OCI-LY1 (cell line): Measurements from ENCODE around the gene AAR2.

ENCODE experiments used
- H2AFZ ChIP-seq: fragments of 200-600 bp; sonication (generic), shearing (Covaris generic); 2 replicates; pipeline ENCODE4 v1.6.0; 2014; ENCODE audit warnings: antibody characterized with exemption, mild to moderate bottlenecking, low read length
- H3F3A ChIP-seq: fragments of 200-600 bp; sonication (generic), shearing (Covaris generic); 2 replicates; pipeline ENCODE4 v1.6.0; 2014; ENCODE audit warnings: mild to moderate bottlenecking, antibody characterized with exemption, low read length, moderate library complexity; ENCODE audit not compliant: insufficient read depth
- H3K27ac ChIP-seq: fragments of 200-600 bp; sonication (generic); 2 replicates; pipeline ENCODE4 v1.5.1; 2014; ENCODE audit warnings: low read length, mixed run types, mild to moderate bottlenecking, low read depth; ENCODE audit not compliant: poor library complexity, severe bottlenecking
- H3K27me3 ChIP-seq: fragments of 200-600 bp; sonication (generic); 2 replicates; pipeline ENCODE4 v1.6.0; 2014; ENCODE audit warnings: antibody characterized with exemption, mild to moderate bottlenecking, low read length, moderate library complexity; ENCODE audit not compliant: insufficient read depth
- H3K36me3 ChIP-seq: fragments of 200-600 bp; sonication (generic); 2 replicates; pipeline ENCODE4 v1.6.1; 2014; ENCODE audit warnings: mild to moderate bottlenecking, antibody characterized with exemption, low read length, moderate library complexity, mixed read lengths; ENCODE audit not compliant: insufficient read depth
- H3K4me1 ChIP-seq: fragments of 200-600 bp; sonication (generic); 2 replicates; pipeline ENCODE4 v1.5.1; 2014; ENCODE audit warnings: mild to moderate bottlenecking, low read length, moderate library complexity; ENCODE audit not compliant: insufficient read depth, severe bottlenecking
- H3K4me2 ChIP-seq: fragments of 200-600 bp; sonication (generic), shearing (Covaris generic); 2 replicates; pipeline ENCODE4 v1.6.1; 2014; ENCODE audit warnings: low read length
- H3K4me3 ChIP-seq: fragments of 200-600 bp; sonication (generic); 2 replicates; pipeline ENCODE4 v1.5.1; 2014; ENCODE audit warnings: low read length, low read depth, mild to moderate bottlenecking, mixed read lengths; ENCODE audit not compliant: poor library complexity, severe bottlenecking
- H3K79me2 ChIP-seq: fragments of 200-600 bp; shearing (Covaris generic); 2 replicates; pipeline ENCODE4 v1.6.1; 2016; ENCODE audit warnings: mixed run types, low read length, mixed read lengths; ENCODE audit not compliant: insufficient read depth
- H3K9ac ChIP-seq: fragments of 200-600 bp; sonication (generic), shearing (Covaris generic); 2 replicates; pipeline ENCODE4 v1.6.1; 2014; ENCODE audit warnings: mild to moderate bottlenecking, low read length, mixed read lengths
- H3K9me2 ChIP-seq: fragments of 200-600 bp; sonication (generic), shearing (Covaris generic); 2 replicates; pipeline ENCODE4 v1.6.1; 2014; ENCODE audit warnings: low read depth, mild to moderate bottlenecking, low read length, mixed read lengths
- H3K9me3 ChIP-seq: fragments of 200-600 bp; shearing (Covaris generic); 2 replicates; pipeline ENCODE4 v1.6.1; 2014; ENCODE audit warnings: low read length, mixed read lengths
- H4K20me1 ChIP-seq: fragments of 200-600 bp; sonication (generic), shearing (Covaris generic); 2 replicates; pipeline ENCODE4 v1.6.0; 2016; ENCODE audit warnings: mild to moderate bottlenecking, low read length; ENCODE audit not compliant: insufficient read depth
- CTCF ChIP-seq: fragments of 200-600 bp; sonication (generic), shearing (Covaris generic); IDR thresholded peaks from 2 replicates; pipeline ENCODE4 v1.5.1; 2017; ENCODE audit warnings: mild to moderate bottlenecking, antibody characterized with exemption, low read length, moderate library complexity, mixed read lengths
- EZH2 ChIP-seq: fragments of 200-600 bp; sonication (generic), shearing (Covaris generic); IDR thresholded peaks from 2 replicates; pipeline ENCODE4 v1.8.0; 2017; ENCODE audit warnings: borderline replicate concordance, mixed run types, mild to moderate bottlenecking, antibody characterized with exemption, low read length, moderate library complexity, mixed read lengths

Gene AAR2

GRCh38 chr20:36230019-36230418 is 6.3 kb upstream of the AAR2 start:
- Histone ChIP-seq H3K27me3 (peaks cover 3% of the 10 kb centered on the region; the same call in 1 of the 2 replicates), H4K20me1 (no peaks in the 10 kb centered on the region), H3K27ac (no peak overlapping the region), H3K9me2 (no peaks in the 10 kb centered on the region), H3K4me3 (no peak overlapping the region), H3K4me2 (no peak overlapping the region), H2AFZ (no peak overlapping the region), H3K9me3 (no peaks in the 10 kb centered on the region), H3K4me1 (no peaks in the 10 kb centered on the region), H3K79me2 (no peaks in the 10 kb centered on the region), H3F3A (no peaks in the 10 kb centered on the region), H3K9ac (no peak overlapping the region), H3K36me3 (no peaks in the 10 kb centered on the region)
- TF ChIP-seq EZH2, result no peak
- no peak for TF ChIP-seq CTCF

- TF ChIP-seq EZH2, result no peak
- peak; percentile 20; the same call in 1 of the 2 replicates for TF ChIP-seq CTCF
- Histone ChIP-seq H4K20me1 (no peaks in the 10 kb centered on the region), H3F3A (no peaks in the 10 kb centered on the region), H3K27me3 (peaks cover 3% of the 10 kb centered on the region; the same call in 1 of the 2 replicates), H3K4me2 (no peak overlapping the region), H3K4me3 (no peak overlapping the region), H2AFZ (no peak overlapping the region), H3K79me2 (no peaks in the 10 kb centered on the region), H3K4me1 (peaks cover 4% of the 10 kb centered on the region), H3K36me3 (no peaks in the 10 kb centered on the region), H3K9me3 (no peaks in the 10 kb centered on the region), H3K27ac (no peak overlapping the region), H3K9me2 (no peaks in the 10 kb centered on the region), H3K9ac (no peak overlapping the region)
Measured at GRCh38 chr20:36231331-36231730, 4.9 kb upstream of the AAR2 start.

GRCh38 chr20:36234771-36235320 is 1.4 kb upstream of the AAR2 start:
- Histone ChIP-seq H3K79me2 (peaks cover 24% of the 10 kb centered on the region), H3K27me3 (no peaks in the 10 kb centered on the region), H3K9ac (no peak overlapping the region), H3K4me3 (no peak overlapping the region), H3K9me3 (no peaks in the 10 kb centered on the region), H3K4me1 (peaks cover 12% of the 10 kb centered on the region), H2AFZ (no peak overlapping the region), H3K9me2 (no peaks in the 10 kb centered on the region), H3K36me3 (peaks cover 9% of the 10 kb centered on the region; the same call in 1 of the 2 replicates), H4K20me1 (no peaks in the 10 kb centered on the region), H3K27ac (no peak overlapping the region), H3K4me2 (no peak overlapping the region), H3F3A (no peaks in the 10 kb centered on the region)
- no peak for TF ChIP-seq EZH2
- no peak for TF ChIP-seq CTCF
